Keratinocyte (primary cell): Measurements from ENCODE around the gene YTHDC1. TPM values are rescaled to one million over a fixed set of nuclear protein-coding genes. Genes with fewer than 3 reads are reported as not detected.

Experiments
- DNase-seq: peaks from one replicate; pipeline ENCODE4 v3.0.0-alpha.2; 2011; ENCODE audit warnings: low read depth, missing footprints, low spot score
- FAIRE-seq: peaks from 2 replicates; lab custom pipeline; 2011; peaks lifted over from hg19 to GRCh38; lab: Jason Lieb, UNC
- H2AFZ ChIP-seq: 2 replicates; pipeline ENCODE4 v1.6.0; 2012; ENCODE audit warnings: low read length, control low read depth, inconsistent platforms; ENCODE audit not compliant: control insufficient read depth
- H3K27ac ChIP-seq: 2 replicates; pipeline ENCODE4 v1.5.1; 2011; ENCODE audit warnings: low read length; ENCODE audit not compliant: control insufficient read depth, insufficient read depth
- H3K27me3 ChIP-seq: 3 replicates; pipeline ENCODE4 v1.6.0; 2011; ENCODE audit warnings: low read length; ENCODE audit not compliant: control insufficient read depth, insufficient read depth; ENCODE audit errors: extremely low read depth
- H3K36me3 ChIP-seq, 2 experiments: 2 replicates in 1 of 2; 3 replicates in 1 of 2; pipeline ENCODE4 v1.5.1; 2011; ENCODE audit warnings: low read length in 2 of 2, mild to moderate bottlenecking in 1 of 2; ENCODE audit not compliant: control insufficient read depth in 2 of 2, insufficient read depth in 2 of 2; ENCODE audit errors: extremely low read depth in 1 of 2
- H3K4me1 ChIP-seq: 3 replicates; pipeline ENCODE4 v1.5.1; 2011; ENCODE audit warnings: low read length; ENCODE audit not compliant: control insufficient read depth, insufficient read depth; ENCODE audit errors: extremely low read depth
- H3K4me2 ChIP-seq: 3 replicates; pipeline ENCODE4 v1.6.0; 2011; ENCODE audit warnings: low read depth, low read length; ENCODE audit not compliant: control insufficient read depth, insufficient read depth; ENCODE audit errors: extremely low read depth
- H3K4me3 ChIP-seq, 3 experiments: fragments of 200-600 bp in 1 of 3; sonication (generic) in 1 of 3; 2 replicates in 2 of 3; 3 replicates in 1 of 3; pipeline ENCODE4 v1.5.1; 2011 to 2016; ENCODE audit warnings: low read length in 3 of 3, mild to moderate bottlenecking in 3 of 3, control low read depth in 2 of 3, inconsistent platforms in 1 of 3, low read depth in 1 of 3, mixed read lengths in 1 of 3, mixed run types in 1 of 3, moderate library complexity in 1 of 3; ENCODE audit not compliant: control insufficient read depth in 2 of 3, insufficient read depth in 2 of 3; ENCODE audit errors: extremely low read depth in 1 of 3
- H3K79me2 ChIP-seq: 2 replicates; pipeline ENCODE4 v1.6.0; 2012; ENCODE audit warnings: low read length; ENCODE audit not compliant: control insufficient read depth, insufficient read depth
- H3K9ac ChIP-seq: 3 replicates; pipeline ENCODE4 v1.6.0; 2011; ENCODE audit warnings: low read length; ENCODE audit not compliant: control insufficient read depth, insufficient read depth; ENCODE audit errors: extremely low read depth
- H3K9me1 ChIP-seq: 3 replicates; pipeline ENCODE4 v1.6.0; 2011; ENCODE audit warnings: low read length; ENCODE audit not compliant: control insufficient read depth, insufficient read depth; ENCODE audit errors: extremely low read depth
- H3K9me3 ChIP-seq: 2 replicates; pipeline ENCODE4 v1.5.1; 2012; ENCODE audit warnings: low read depth, low read length; ENCODE audit not compliant: control insufficient read depth
- H4K20me1 ChIP-seq: 3 replicates; pipeline ENCODE4 v1.6.0; 2011; ENCODE audit warnings: low read length; ENCODE audit not compliant: control insufficient read depth, insufficient read depth; ENCODE audit errors: extremely low read depth
- CTCF ChIP-seq, 3 experiments: IDR thresholded peaks in 1 of 3; conservative IDR thresholded peaks in 1 of 3; optimal IDR thresholded peaks in 1 of 3; 2 replicates in 2 of 3; 3 replicates in 1 of 3; pipeline versions ENCODE3 to v1.5.1; 2011; ENCODE audit warnings: low read length in 3 of 3, mild to moderate bottlenecking in 3 of 3, moderate library complexity in 2 of 3, control low read depth in 1 of 3, inconsistent platforms in 1 of 3; ENCODE audit not compliant: insufficient read depth in 2 of 3; ENCODE audit errors: extremely low read depth in 1 of 3
- EZH2 ChIP-seq: IDR thresholded peaks from one replicate; pipeline ENCODE4 v1.6.1; 2012; ENCODE audit warnings: inconsistent platforms, mild to moderate bottlenecking, low read length, moderate library complexity
- dilution Hi-C: fragments of 300-500 bp; cut with MboI; formaldehyde crosslinking; loops from one replicate; pipeline ENCODE4 v1.7.0; 2020; ENCODE audit warnings: low sequenced_read_pairs; ENCODE audit not compliant: extremely low pct_ligation_motif_present
- polyA plus RNA-seq, 5 experiments: library from polyadenylated mRNA; depleted of rRNA in 3 of 5; stranded (reverse) in 3 of 5; stranded (forward) in 1 of 5; unstranded in 1 of 5; fragments of >200 nt; gene quantifications; 1 replicate in 1 of 5; 2 replicates in 3 of 5; 3 replicates in 1 of 5; pipeline versions ENCODE4 v1.2.1 to v1.2.3, GENCODE V29; 2011 to 2012; ENCODE audit warnings: missing spikeins in 2 of 5, low read depth in 1 of 5, low replicate concordance in 1 of 5

The YTHDC1 gene
- polyA plus RNA-seq, 1 donor (not counting 4 experiments of a cell fraction or from before 2014, with no cell fraction given) = 74.2 TPM

GRCh38 chr4:68299492-68300457 is 50.1 kb downstream of the YTHDC1 start:
- no peak overlapping the region for H3K9ac ChIP-seq
- dilution Hi-C loops = no loop called here
- no peak overlapping the region for H3K4me3 ChIP-seq
- DNase-seq = no peak
- H3K9me1 ChIP-seq = no peaks in the 10 kb centered on the region
- no peaks in the 10 kb centered on the region for H3K36me3 ChIP-seq
- TF ChIP-seq EZH2 (no peak), CTCF (optimal IDR thresholded peaks at IDR 0.05 in 1 of 3, IDR thresholded peaks at IDR 0.05 in 1 of 3, conservative IDR thresholded peaks at IDR 0.05 in 1 of 3; ENCODE audit: extremely low read depth in 1 of 3, insufficient read depth in 2 of 3, low read length in 3 of 3) (no peak)
- H3K9me3 ChIP-seq = no peaks in the 10 kb centered on the region
- no peaks in the 10 kb centered on the region for H3K27me3 ChIP-seq
- no peaks in the 10 kb centered on the region for H4K20me1 ChIP-seq
- H3K79me2 ChIP-seq = no peaks in the 10 kb centered on the region
- FAIRE-seq = no peak
- H3K4me1 ChIP-seq = no peaks in the 10 kb centered on the region
- no peak overlapping the region for H3K4me2 ChIP-seq
- no peak overlapping the region for H2AFZ ChIP-seq
- no peak overlapping the region for H3K27ac ChIP-seq

GRCh38 chr4:68297137-68297536 is 52.8 kb downstream of the YTHDC1 start:
- H2AFZ ChIP-seq = no peak overlapping the region
- H4K20me1 ChIP-seq = no peaks in the 10 kb centered on the region
- dilution Hi-C loops = no loop called here
- H3K9ac ChIP-seq = no peak overlapping the region
- TF ChIP-seq EZH2 (no peak), CTCF (optimal IDR thresholded peaks at IDR 0.05 in 1 of 3, IDR thresholded peaks at IDR 0.05 in 1 of 3, conservative IDR thresholded peaks at IDR 0.05 in 1 of 3; ENCODE audit: extremely low read depth in 1 of 3, insufficient read depth in 2 of 3, low read length in 3 of 3) (no peak)
- no peaks in the 10 kb centered on the region for H3K4me1 ChIP-seq
- no peaks in the 10 kb centered on the region for H3K27me3 ChIP-seq
- H3K27ac ChIP-seq = no peak overlapping the region
- H3K9me3 ChIP-seq = no peaks in the 10 kb centered on the region
- no peak for FAIRE-seq
- H3K4me3 ChIP-seq = no peak overlapping the region
- no peak overlapping the region for H3K4me2 ChIP-seq
- DNase-seq = no peak
- H3K79me2 ChIP-seq = no peaks in the 10 kb centered on the region
- no peaks in the 10 kb centered on the region for H3K9me1 ChIP-seq
- no peaks in the 10 kb centered on the region for H3K36me3 ChIP-seq
